MM.1S (cell line): Measurements from ENCODE around the gene PRSS27.

Experiments
- DNase-seq: peaks from one replicate; pipeline ENCODE4 v3.0.0-alpha.2; 2015
- H2AFZ ChIP-seq: fragments of 300-600 bp; sonication (generic); 2 replicates; pipeline ENCODE4 v1.6.0; 2016; ENCODE audit warnings: antibody characterized with exemption, low read length
- H3F3A ChIP-seq: fragments of 300-600 bp; sonication (generic); 2 replicates; pipeline ENCODE4 v1.6.1; 2016; ENCODE audit warnings: mild to moderate bottlenecking, antibody characterized with exemption, low read length, moderate library complexity, mixed read lengths; ENCODE audit not compliant: insufficient read depth
- H3K27ac ChIP-seq: fragments of 300-600 bp; sonication (generic); 2 replicates; pipeline ENCODE4 v1.5.1; 2016; ENCODE audit warnings: mild to moderate bottlenecking, low read length
- H3K27me3 ChIP-seq: fragments of 300-600 bp; sonication (generic); replicated peaks from 2 replicates; pipeline ENCODE4 v1.6.0; 2016; ENCODE audit warnings: low read length; ENCODE audit not compliant: insufficient read depth
- H3K36me3 ChIP-seq: fragments of 300-600 bp; sonication (generic); replicated peaks from 2 replicates; pipeline ENCODE4 v1.6.1; 2016; ENCODE audit warnings: mild to moderate bottlenecking, low read length, mixed read lengths; ENCODE audit not compliant: insufficient read depth
- H3K4me1 ChIP-seq: fragments of 300-600 bp; sonication (generic); 2 replicates; pipeline ENCODE4 v1.6.1; 2016; ENCODE audit warnings: low read length, mixed read lengths
- H3K4me2 ChIP-seq: fragments of 300-600 bp; sonication (generic); 2 replicates; pipeline ENCODE4 v1.6.0; 2016; ENCODE audit warnings: low read depth, low read length
- H3K4me3 ChIP-seq: fragments of 300-600 bp; sonication (generic); 2 replicates; pipeline ENCODE4 v1.5.1; 2016; ENCODE audit warnings: low read length, mixed read lengths
- H3K79me2 ChIP-seq: fragments of 300-600 bp; sonication (generic); 2 replicates; pipeline ENCODE4 v1.6.1; 2016; ENCODE audit warnings: mixed run types, low read length, mixed read lengths
- H3K9ac ChIP-seq: fragments of 300-600 bp; sonication (generic); 2 replicates; pipeline ENCODE4 v1.6.1; 2016; ENCODE audit warnings: low read length, mixed read lengths
- H3K9me2 ChIP-seq: fragments of 300-600 bp; sonication (generic); replicated peaks from 2 replicates; pipeline ENCODE4 v1.6.1; 2016; ENCODE audit warnings: mild to moderate bottlenecking, low read length, mixed read lengths; ENCODE audit not compliant: insufficient read depth
- H3K9me3 ChIP-seq: fragments of 300-600 bp; sonication (generic); replicated peaks from 2 replicates; pipeline ENCODE4 v1.6.1; 2016; ENCODE audit warnings: mild to moderate bottlenecking, low read length, mixed read lengths; ENCODE audit not compliant: insufficient read depth
- H4K20me1 ChIP-seq: fragments of 300-600 bp; sonication (generic); 2 replicates; pipeline ENCODE4 v1.6.1; 2016; ENCODE audit warnings: mild to moderate bottlenecking, low read length, moderate library complexity, mixed read lengths; ENCODE audit not compliant: insufficient read depth
- EZH2 ChIP-seq: fragments of 300-600 bp; sonication (generic); optimal IDR thresholded peaks from 2 replicates; pipeline ENCODE3; 2017; ENCODE audit warnings: low read depth, mild to moderate bottlenecking, antibody characterized with exemption, low read length, mixed read lengths
- EZH2phosphoT487 ChIP-seq: fragments of 300-600 bp; sonication (generic); IDR thresholded peaks from 2 replicates; pipeline ENCODE4 v1.6.1; 2018; ENCODE audit warnings: antibody characterized with exemption, low read length
- TF ChIP-seq, protein P1 (sequence below): fragments of 300-600 bp; sonication (generic); IDR thresholded peaks from 2 replicates; pipeline ENCODE4 v1.5.1; 2016; ENCODE audit warnings: antibody characterized with exemption, low read length, mixed read lengths

PRSS27 gene

DNA sequence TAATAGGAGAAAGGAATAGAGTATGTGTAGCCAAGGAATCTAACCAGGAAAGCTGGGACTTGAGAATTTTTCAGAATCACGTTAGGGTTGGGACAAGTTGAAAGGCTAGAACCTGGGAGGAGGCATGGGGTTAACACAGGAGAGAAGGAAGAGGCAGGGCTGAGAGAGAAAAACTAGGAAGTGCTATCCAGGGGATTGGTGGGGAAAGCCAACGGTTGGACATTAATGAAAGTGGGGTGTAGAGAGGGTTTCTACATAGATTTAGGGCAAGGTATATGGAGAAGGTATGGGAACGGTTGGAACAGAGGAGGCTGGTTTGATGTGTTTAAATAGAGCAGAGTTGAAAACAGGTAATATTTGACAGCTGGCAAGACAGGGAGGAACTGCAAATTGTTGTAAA is 35.1 kb upstream of the PRSS27 start:
- TF ChIP-seq EZH2 (no peak), EZH2phosphoT487 (no peak)
- TF ChIP-seq, protein P1, sequence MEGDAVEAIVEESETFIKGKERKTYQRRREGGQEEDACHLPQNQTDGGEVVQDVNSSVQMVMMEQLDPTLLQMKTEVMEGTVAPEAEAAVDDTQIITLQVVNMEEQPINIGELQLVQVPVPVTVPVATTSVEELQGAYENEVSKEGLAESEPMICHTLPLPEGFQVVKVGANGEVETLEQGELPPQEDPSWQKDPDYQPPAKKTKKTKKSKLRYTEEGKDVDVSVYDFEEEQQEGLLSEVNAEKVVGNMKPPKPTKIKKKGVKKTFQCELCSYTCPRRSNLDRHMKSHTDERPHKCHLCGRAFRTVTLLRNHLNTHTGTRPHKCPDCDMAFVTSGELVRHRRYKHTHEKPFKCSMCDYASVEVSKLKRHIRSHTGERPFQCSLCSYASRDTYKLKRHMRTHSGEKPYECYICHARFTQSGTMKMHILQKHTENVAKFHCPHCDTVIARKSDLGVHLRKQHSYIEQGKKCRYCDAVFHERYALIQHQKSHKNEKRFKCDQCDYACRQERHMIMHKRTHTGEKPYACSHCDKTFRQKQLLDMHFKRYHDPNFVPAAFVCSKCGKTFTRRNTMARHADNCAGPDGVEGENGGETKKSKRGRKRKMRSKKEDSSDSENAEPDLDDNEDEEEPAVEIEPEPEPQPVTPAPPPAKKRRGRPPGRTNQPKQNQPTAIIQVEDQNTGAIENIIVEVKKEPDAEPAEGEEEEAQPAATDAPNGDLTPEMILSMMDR: no peak
- DNase-seq: no peak
- H3K27me3 ChIP-seq: no peaks in the 10 kb centered on the region
- no peak overlapping the region for H3K9ac ChIP-seq
- H3K36me3 ChIP-seq: peaks cover 41% of the 10 kb centered on the region
- H3K4me3 ChIP-seq: no peak overlapping the region
- peaks cover 37% of the 10 kb centered on the region for H4K20me1 ChIP-seq
- no peak overlapping the region for H2AFZ ChIP-seq
- H3K9me2 ChIP-seq: no peaks in the 10 kb centered on the region
- H3K79me2 ChIP-seq: peaks cover 84% of the 10 kb centered on the region
- H3F3A ChIP-seq: no peaks in the 10 kb centered on the region; the same call in 1 of the 2 replicates
- 0 out of 2 replicates have a peak overlapping the region, but pooled peaks have one; percentile 83 for H3K4me2 ChIP-seq
- H3K9me3 ChIP-seq: no peaks in the 10 kb centered on the region
- H3K27ac ChIP-seq: no peak overlapping the region
- peaks cover 22% of the 10 kb centered on the region for H3K4me1 ChIP-seq

DNA sequence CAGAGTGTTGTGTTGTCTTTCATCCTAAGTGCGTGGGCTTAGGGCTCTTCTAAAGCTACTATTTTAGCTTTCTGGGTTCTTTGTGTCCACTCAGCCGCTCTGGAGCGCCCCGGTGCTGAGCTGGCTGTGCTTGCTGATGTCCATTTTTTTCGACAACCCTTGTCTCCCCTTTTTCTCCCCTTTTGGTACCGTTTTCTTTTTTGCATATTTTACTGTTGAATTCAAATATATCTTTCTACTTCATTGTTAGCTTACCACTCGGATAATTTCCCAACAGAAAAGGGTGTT is 33.7 kb upstream of the PRSS27 start:
- Histone ChIP-seq H4K20me1 (peaks cover 37% of the 10 kb centered on the region), H2AFZ (no peak overlapping the region)

DNA sequence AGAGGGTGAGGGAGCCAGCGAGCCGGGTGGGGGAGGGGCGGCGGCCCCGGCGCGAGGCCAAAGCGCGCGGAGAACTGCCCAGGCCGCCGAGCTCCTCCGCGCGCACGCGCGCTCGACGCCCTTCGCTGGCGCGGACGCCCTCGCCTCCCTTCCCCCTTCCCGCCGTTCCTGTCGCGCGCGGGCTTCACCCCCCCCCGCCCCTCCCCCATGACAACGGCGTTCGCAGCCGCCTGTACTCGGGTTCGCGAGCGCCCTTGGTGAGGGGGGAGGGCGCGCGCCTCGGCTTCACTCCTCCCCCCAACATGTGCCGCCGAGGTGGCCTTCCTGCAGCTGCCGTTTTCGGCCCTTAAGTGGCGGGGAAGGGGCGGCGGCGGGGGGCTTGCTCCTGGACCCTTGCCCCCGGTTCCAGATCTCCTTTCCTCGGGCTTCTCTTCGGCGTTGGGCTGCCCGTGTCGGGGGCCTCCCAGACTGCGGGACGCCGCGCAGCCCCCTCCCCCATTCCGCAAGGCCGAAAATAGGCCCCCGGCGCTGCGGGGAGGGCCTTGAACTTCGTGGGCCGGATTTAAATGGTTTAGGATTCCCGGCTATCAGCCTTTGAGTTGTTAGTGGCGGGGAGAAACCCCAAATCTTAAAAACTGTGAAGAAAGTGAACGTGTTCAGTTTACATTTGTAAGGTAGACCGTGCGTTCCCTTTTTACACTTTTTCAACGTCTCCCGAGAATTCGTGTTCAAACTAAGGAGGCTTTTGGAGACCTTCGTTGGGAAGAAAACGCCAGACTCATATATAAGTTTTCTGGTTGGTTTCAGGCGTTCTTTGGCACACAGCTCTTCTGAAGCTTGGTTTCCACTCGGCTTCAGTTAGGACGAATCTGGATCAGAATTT is 33.1 kb upstream of the PRSS27 start:
- H3K9ac ChIP-seq: peak overlapping the region; percentile 95
- H3K27ac ChIP-seq: peak overlapping the region; percentile 95
- no peaks in the 10 kb centered on the region; the same call in 1 of the 2 replicates for H3F3A ChIP-seq
- peak overlapping the region; percentile 77 for H3K4me3 ChIP-seq
- H3K4me1 ChIP-seq: peaks cover 22% of the 10 kb centered on the region
- peaks cover 37% of the 10 kb centered on the region for H4K20me1 ChIP-seq
- H2AFZ ChIP-seq: no peak overlapping the region
- peak; percentile 80 for DNase-seq
- no peaks in the 10 kb centered on the region for H3K27me3 ChIP-seq
- H3K4me2 ChIP-seq: peak overlapping the region; percentile 83
- H3K9me3 ChIP-seq: no peaks in the 10 kb centered on the region
- H3K36me3 ChIP-seq: peaks cover 20% of the 10 kb centered on the region
- peaks cover 63% of the 10 kb centered on the region for H3K79me2 ChIP-seq
- TF ChIP-seq EZH2phosphoT487: no peak
- TF ChIP-seq, protein P1: no peak
- no peak for TF ChIP-seq EZH2
- H3K9me2 ChIP-seq: no peaks in the 10 kb centered on the region

More for the DNA sequence above, 33.7 kb upstream of the PRSS27 start:
- TF ChIP-seq EZH2: no peak
- no peak for TF ChIP-seq EZH2phosphoT487
- TF ChIP-seq, protein P1: no peak
- H3K4me1 ChIP-seq: peaks cover 22% of the 10 kb centered on the region
- H3K4me3 ChIP-seq: peak overlapping the region; percentile 77
- peaks cover 69% of the 10 kb centered on the region for H3K79me2 ChIP-seq
- H3K9me2 ChIP-seq: no peaks in the 10 kb centered on the region
- H3K4me2 ChIP-seq: peak overlapping the region; percentile 83
- H3K9me3 ChIP-seq: no peaks in the 10 kb centered on the region
- no peaks in the 10 kb centered on the region; the same call in 1 of the 2 replicates for H3F3A ChIP-seq
- peak overlapping the region; percentile 95 for H3K9ac ChIP-seq
- H3K27me3 ChIP-seq: no peaks in the 10 kb centered on the region
- peak overlapping the region; percentile 95; the same call in 1 of the 2 replicates for H3K27ac ChIP-seq
- peaks cover 26% of the 10 kb centered on the region for H3K36me3 ChIP-seq
- DNase-seq: peak; percentile 17
